ENCODE measurements around the gene UACA.

The UACA gene

GRCh38 chr15:70604666-70605315 lies 158.6 kb downstream of the UACA start:
- DNase-seq (ENCODE audit: low read depth in 2 of 3, low spot score in 2 of 3): no peak

All from activated CD8-positive, alpha-beta memory T cell treated with anti-CD3 and anti-CD28 coated beads for 48 hours (primary cell).